ENCODE data around the gene SPTSSB.

The SPTSSB gene

DNA sequence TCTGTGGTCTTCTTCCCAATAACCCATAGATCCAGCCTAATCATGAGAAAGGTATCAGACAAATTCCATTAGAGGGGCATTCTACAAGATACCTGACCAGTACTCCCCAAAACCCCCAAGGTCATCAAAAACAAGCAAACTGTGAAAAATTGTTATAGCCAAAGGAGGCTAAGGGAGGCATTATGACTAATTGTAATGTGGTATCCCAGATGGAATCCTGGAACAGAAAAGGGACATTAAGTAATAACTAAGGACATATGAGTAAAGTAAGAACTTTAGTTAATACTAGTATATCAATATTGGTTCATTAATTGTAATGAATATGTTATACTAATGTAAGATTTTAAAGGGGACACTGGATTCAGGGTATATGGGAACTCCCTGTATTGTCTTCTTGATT lies 20.4 kb downstream of the SPTSSB start:
- Histone ChIP-seq H3K4me3 (no peak overlapping the region), H3K27ac (no peak overlapping the region)
- no peak for TF ChIP-seq CTCF (IDR thresholded peaks at IDR 0.05)
- no peak for DNase-seq (ENCODE audit: low spot score)

- no peak for DNase-seq (ENCODE audit: low spot score)
- TF ChIP-seq CTCF (IDR thresholded peaks at IDR 0.05) = no peak
- no peak overlapping the region for H3K4me3 ChIP-seq
- H3K27ac ChIP-seq = no peak overlapping the region
Measured at GRCh38 chr3:161349529-161350312, 21.6 kb downstream of the SPTSSB start.

DNA sequence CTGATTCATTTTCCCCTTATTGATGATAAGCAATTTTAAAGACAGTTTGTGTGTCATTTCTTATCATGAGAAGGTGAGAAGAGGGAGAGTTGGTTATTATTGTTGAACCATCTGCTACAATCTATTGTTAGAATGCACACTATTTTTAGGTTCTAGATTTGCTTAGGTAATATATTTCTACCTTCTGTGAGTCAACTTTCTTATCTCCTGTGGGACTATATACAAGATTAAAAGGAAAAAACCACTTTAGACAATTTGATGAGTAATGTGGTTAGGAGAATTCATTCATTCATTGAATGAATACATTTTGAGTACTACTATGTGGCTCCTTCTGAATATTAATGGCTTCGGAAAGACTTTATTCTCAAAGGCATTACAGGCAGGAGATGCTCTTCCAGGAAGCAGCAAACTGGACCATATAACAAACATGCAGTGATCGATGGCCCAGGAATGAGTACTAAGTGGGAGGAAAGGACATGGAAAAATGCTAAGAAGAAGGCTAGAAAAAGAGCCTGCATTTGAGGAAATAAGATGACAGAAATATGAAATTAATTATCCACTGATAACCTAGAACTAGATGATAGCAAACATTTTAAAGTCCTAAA lies 22.4 kb downstream of the SPTSSB start:
- Histone ChIP-seq H3K27ac (no peak overlapping the region), H3K4me3 (no peak overlapping the region)
- TF ChIP-seq CTCF (IDR thresholded peaks at IDR 0.05) = no peak
- no peak for DNase-seq (ENCODE audit: low spot score)

GRCh38 chr3:161347726-161348125 lies 23.6 kb downstream of the SPTSSB start:
- H3K4me3 ChIP-seq = no peak overlapping the region
- no peak for TF ChIP-seq CTCF (IDR thresholded peaks at IDR 0.05)
- no peak overlapping the region for H3K27ac ChIP-seq
- no peak for DNase-seq (ENCODE audit: low spot score)

DNA sequence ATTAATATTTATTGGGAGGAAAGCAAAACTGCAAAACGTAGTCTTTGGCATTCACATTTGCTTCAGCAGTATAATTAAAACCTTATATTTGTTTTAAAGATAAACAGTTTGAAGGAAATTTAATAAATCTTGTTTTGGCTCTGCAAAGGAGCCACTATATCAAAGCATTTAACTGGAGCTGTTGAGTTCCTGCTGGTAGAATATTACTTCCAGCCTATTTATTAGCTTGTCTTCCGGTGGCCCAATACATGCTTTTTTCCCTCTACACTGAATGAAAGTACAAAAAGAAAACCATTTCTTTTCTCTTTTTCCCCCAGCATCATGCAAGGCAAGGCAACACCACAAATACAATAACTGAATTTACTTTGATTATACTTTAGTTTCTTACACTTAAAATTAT lies 26.3 kb downstream of the SPTSSB start:
- Histone ChIP-seq H3K27ac (no peak overlapping the region), H3K4me3 (no peak overlapping the region)
- no peak for DNase-seq (ENCODE audit: low spot score)
- TF ChIP-seq CTCF (IDR thresholded peaks at IDR 0.05) = no peak

GRCh38 chr3:161343986-161344385 lies 27.3 kb downstream of the SPTSSB start:
- no peak for TF ChIP-seq CTCF (IDR thresholded peaks at IDR 0.05)
- Histone ChIP-seq H3K4me3 (no peak overlapping the region), H3K27ac (no peak overlapping the region)
- DNase-seq (ENCODE audit: low spot score) = no peak

DNA sequence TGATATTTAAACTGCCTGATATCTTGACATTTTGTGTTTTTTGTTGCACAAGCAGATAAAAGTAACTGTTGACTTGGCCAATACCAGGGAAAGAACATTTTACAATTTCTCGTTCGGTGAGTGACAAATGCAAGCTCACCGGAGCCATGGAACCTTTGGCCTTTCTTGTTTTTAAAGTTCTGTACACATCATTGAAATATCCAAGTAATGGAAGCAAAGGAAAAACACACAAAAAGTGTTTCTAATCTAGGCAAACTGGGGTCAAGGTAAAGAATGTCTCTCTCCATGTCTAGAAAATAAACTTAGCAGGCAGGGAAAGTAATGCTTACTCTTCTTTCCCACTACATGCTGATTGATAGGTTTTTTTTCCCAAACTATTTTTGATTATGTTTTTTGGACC lies 27.8 kb downstream of the SPTSSB start:
- no peak for TF ChIP-seq CTCF (IDR thresholded peaks at IDR 0.05)
- H3K4me3 ChIP-seq = no peak overlapping the region
- no peak for DNase-seq (ENCODE audit: low spot score)
- H3K27ac ChIP-seq = no peak overlapping the region

Measured in coronary artery (tissue), 2 donors.